Stimulated activated CD8-positive, alpha-beta memory T cell treated with anti-CD3 and anti-CD28 coated beads, Interleukin-15, amount 100 ng/mL, for 4 hours (primary cell): Measurements from ENCODE around the gene CENPH.
"Not testable (repeated sequence)": the region's sequence is repeated elsewhere in the genome, so short reads cannot be mapped to it uniquely, and the experiment has no call there.

Experiments
- DNase-seq, 2 donors: peaks; one replicate each; pipeline ENCODE4 v3.0.0-alpha.2; 2020; ENCODE audit warnings: low read depth in 2 of 2

The CENPH gene

DNA sequence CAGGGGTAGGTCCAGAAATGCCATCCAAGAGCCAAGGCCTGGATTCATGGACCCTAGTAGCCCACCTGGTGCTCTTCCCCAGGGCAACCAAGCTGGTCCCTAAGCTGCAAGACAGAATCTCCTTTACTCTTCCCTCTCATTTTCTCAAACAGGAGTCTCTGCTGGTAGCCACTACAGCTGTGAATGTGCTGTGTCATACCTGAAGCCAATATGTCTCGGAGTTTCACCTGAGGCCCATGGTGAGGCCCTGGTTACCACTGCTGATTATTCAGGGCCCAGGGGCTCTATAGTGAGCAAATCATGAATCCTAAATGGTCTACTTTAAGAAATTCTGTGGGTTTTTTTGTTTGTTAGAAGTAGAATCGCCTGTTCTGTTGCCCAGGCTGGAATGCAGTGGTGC lies 61.2 kb downstream of the CENPH start:
- no peak for DNase-seq

DNA sequence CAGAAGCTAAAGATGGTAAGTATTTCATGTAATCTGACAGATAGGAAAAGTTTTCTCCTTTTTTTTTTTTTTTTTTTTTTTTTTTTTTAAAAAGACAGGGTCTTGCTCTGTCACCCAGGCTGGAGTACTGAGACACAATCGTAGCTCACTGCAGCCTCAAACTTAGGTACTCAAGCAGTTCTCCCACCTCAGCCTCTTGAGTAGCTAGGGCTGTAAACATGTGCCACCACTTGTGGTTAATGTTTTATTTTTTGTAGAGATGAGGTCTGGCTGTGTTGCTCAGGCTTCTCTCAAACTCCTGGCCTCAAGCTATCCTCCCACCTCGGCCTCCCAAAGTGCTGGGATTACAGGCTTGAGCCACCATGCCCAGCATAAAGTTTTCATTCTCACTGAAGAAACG lies 63.1 kb downstream of the CENPH start:
- no peak for DNase-seq

DNA sequence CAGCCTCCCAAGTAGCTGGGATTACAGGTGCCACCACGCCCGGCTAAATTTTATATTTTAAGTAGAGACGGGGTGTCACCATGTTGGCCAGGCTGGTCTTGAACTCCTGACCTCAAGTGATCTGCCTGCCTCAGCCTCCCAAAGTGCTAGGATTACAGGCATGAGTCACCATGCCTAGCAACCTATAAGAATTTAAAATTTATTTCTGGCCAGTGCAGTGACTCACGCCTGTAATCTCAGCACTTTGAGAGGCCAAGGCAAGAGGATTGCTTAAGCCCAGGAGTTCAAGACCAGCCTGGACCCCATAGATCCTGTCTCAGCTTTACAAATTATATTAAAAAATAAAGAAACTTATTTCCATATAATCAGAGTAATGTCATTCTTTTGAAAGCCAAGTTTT lies 66.6 kb downstream of the CENPH start:
- DNase-seq = not testable (repeated sequence)

GRCh38 chr5:69257577-69257976 lies 68.2 kb downstream of the CENPH start:
- DNase-seq = no peak
